Body of pancreas (tissue), 4 donors: ENCODE data around the gene ATPAF1. TPM values are rescaled to one million over a fixed set of nuclear protein-coding genes. Genes with fewer than 3 reads are reported as not detected.

ENCODE experiments used
- ATAC-seq: fragments of 150-250 bp; one replicate; pipeline ENCODE4 v1.9.1; 2016
- DNase-seq, 4 donors: peaks; one replicate each; pipeline ENCODE4 v3.0.0-alpha.2; 2019
- H3K27ac ChIP-seq, 4 donors: fragments of 200-600 bp; sonication (generic); 1 replicate in 3 of 4; 2 replicates in 1 of 4; pipeline versions ENCODE4 v1.5.1 to v1.6.1; 2016 to 2019; ENCODE audit warnings: mild to moderate bottlenecking in 1 of 4, mixed read lengths in 1 of 4, moderate library complexity in 1 of 4
- H3K27me3 ChIP-seq, 2 donors: fragments of 200-600 bp; sonication (generic); one replicate each; pipeline ENCODE4 v1.6.0; 2016; ENCODE audit warnings: mild to moderate bottlenecking in 1 of 2
- H3K36me3 ChIP-seq, 2 donors: fragments of 200-600 bp; sonication (generic); replicated peaks in 1 of 2; 2 replicates each; pipeline ENCODE4 v1.5.1; 2016; ENCODE audit warnings: low read depth in 2 of 2; ENCODE audit not compliant: insufficient read depth in 1 of 2
- H3K4me1 ChIP-seq: fragments of 200-600 bp; sonication (generic); one replicate; pipeline ENCODE4 v1.6.0; 2016
- H3K4me3 ChIP-seq, 2 donors: fragments of 200-600 bp; sonication (generic); 1 replicate in 1 of 2; 2 replicates in 1 of 2; pipeline ENCODE4 v1.5.1; 2016 to 2019
- H3K9me3 ChIP-seq, 3 donors: fragments of 200-600 bp; sonication (generic); 1 replicate in 2 of 3; 2 replicates in 1 of 3; pipeline ENCODE4 v1.5.1; 2016
- CTCF ChIP-seq, 7 experiments: fragments of 450-650 bp in 4 of 7; fragments of 200-600 bp in 3 of 7; sonication (generic) in 3 of 7; IDR thresholded peaks; one replicate each; pipeline ENCODE4 v1.5.1; 2016 to 2019; ENCODE audit warnings: antibody characterized with exemption in 7 of 7
- POLR2A ChIP-seq, 3 donors: fragments of 450-650 bp; IDR thresholded peaks; one replicate each; pipeline ENCODE4 v1.6.1; 2016; ENCODE audit warnings: antibody characterized with exemption in 3 of 3, mild to moderate bottlenecking in 2 of 3
- WGBS, 2 donors: methylation state at CpG; one replicate each; pipeline ENCODE4 v1.1.5; 2017; 5-methylcytosine and 5-hydroxymethylcytosine counted together
- intact Hi-C: fragments of 100-400 bp; cut with DNase I; formaldehyde crosslinking; loops from one replicate; pipeline ENCODE4 v1.15.1; 2023
- total RNA-seq, 2 donors: library from RNA; depleted of rRNA; stranded (reverse); fragments of >200 nt; gene quantifications; one replicate each; pipeline ENCODE4 v1.1.0, GENCODE V29; 2016

ATPAF1 gene
- total RNA-seq, 2 donors from 2014 or later, result 22.8 to 33.0 TPM

GRCh38 chr1:46637444-46638083, 30.6 kb downstream of the ATPAF1 start:
- 35 to 39% methylated on average over 2 of the region's 2 CpGs for WGBS, 2 donors
- H3K4me3 ChIP-seq, result no peak overlapping the region
- intact Hi-C loops, result no loop called here
- H3K27ac ChIP-seq, result no peak overlapping the region
- no peaks in the 10 kb centered on the region for H3K27me3 ChIP-seq
- H3K36me3 ChIP-seq, result peaks cover 0 to 14% of the 10 kb centered on the region in 2 donors
- H3K4me1 ChIP-seq, result peaks cover 5% of the 10 kb centered on the region
- no peaks in the 10 kb centered on the region for H3K9me3 ChIP-seq
- TF ChIP-seq POLR2A (IDR thresholded peaks at IDR 0.05) (no peak), CTCF (IDR thresholded peaks at IDR 0.05) (no peak)
- ATAC-seq, result no peak
- no peak for DNase-seq

GRCh38 chr1:46635205-46635604, 33.0 kb downstream of the ATPAF1 start:
- no peaks in the 10 kb centered on the region for H3K9me3 ChIP-seq
- WGBS, 2 donors, result 96 to 100% methylated on average over 2 of the region's 2 CpGs
- H3K4me3 ChIP-seq, result no peak overlapping the region
- H3K27me3 ChIP-seq, result no peaks in the 10 kb centered on the region
- intact Hi-C loops, result no loop called here
- peaks cover 0 to 18% of the 10 kb centered on the region in 2 donors for H3K36me3 ChIP-seq
- TF ChIP-seq POLR2A (IDR thresholded peaks at IDR 0.05), result no peak
- TF ChIP-seq CTCF (IDR thresholded peaks at IDR 0.05), result no peak
- peaks cover 5% of the 10 kb centered on the region for H3K4me1 ChIP-seq
- no peak overlapping the region for H3K27ac ChIP-seq
- no peak for ATAC-seq
- DNase-seq, result no peak

GRCh38 chr1:46630719-46631118, 37.4 kb downstream of the ATPAF1 start:
- intact Hi-C loops, result no loop called here
- no peak for ATAC-seq
- Histone ChIP-seq H3K27me3 (no peaks in the 10 kb centered on the region), H3K4me3 (no peak overlapping the region), H3K36me3 (peaks cover 0 to 15% of the 10 kb centered on the region in 2 donors), H3K27ac (no peak overlapping the region), H3K4me1 (no peaks in the 10 kb centered on the region), H3K9me3 (no peaks in the 10 kb centered on the region)
- no peak for DNase-seq
- WGBS, 2 donors, result 75 to 83% methylated on average over 2 of the region's 2 CpGs
- TF ChIP-seq POLR2A (IDR thresholded peaks at IDR 0.05) (no peak), CTCF (IDR thresholded peaks at IDR 0.05) (no peak)

- Histone ChIP-seq H3K36me3 (no peaks in the 10 kb centered on the region), H3K27ac (no peak overlapping the region), H3K9me3 (no peaks in the 10 kb centered on the region), H3K4me3 (no peak overlapping the region), H3K27me3 (no peaks in the 10 kb centered on the region), H3K4me1 (no peaks in the 10 kb centered on the region)
- DNase-seq, result no peak
- WGBS, 2 donors, result 69 to 75% methylated on average over 4 of the region's 4 CpGs
- no peak for TF ChIP-seq CTCF (IDR thresholded peaks at IDR 0.05)
- no peak for ATAC-seq
- intact Hi-C loops, result loop anchor here (10.0 kb wide), 1 partner anchor 101 kb away; no protein-coding TSS in a partner anchor
These were observed 44.2 kb downstream of the ATPAF1 start for GRCh38 chr1:46623743-46624644.
